Endothelial cell of umbilical vein (primary cell): ENCODE measurements around the gene ECT2.

ENCODE experiments used
- CTCF ChIP-seq, 2 donors: IDR thresholded peaks; 1 replicate in 1 of 2; 2 replicates in 1 of 2; pipeline ENCODE4 v1.5.1; 2011; ENCODE audit warnings: low read length in 2 of 2, mild to moderate bottlenecking in 2 of 2, moderate library complexity in 2 of 2, control low read depth in 1 of 2, inconsistent platforms in 1 of 2, low read depth in 1 of 2; ENCODE audit not compliant: insufficient read depth in 1 of 2; ENCODE audit errors: extremely low read depth in 1 of 2
- EZH2 ChIP-seq: IDR thresholded peaks from 2 replicates; pipeline ENCODE4 v1.6.1; 2012; ENCODE audit warnings: borderline replicate concordance, low read depth, mild to moderate bottlenecking, moderate library complexity, low read length, inconsistent platforms; ENCODE audit not compliant: severe bottlenecking
- FOS ChIP-seq: IDR thresholded peaks from 2 replicates; pipeline ENCODE4 v1.6.1; 2011; ENCODE audit warnings: mild to moderate bottlenecking, low read length, moderate library complexity, borderline replicate concordance; ENCODE audit not compliant: insufficient read depth
- JUN ChIP-seq: IDR thresholded peaks from 2 replicates; pipeline ENCODE4 v1.6.1; 2011; ENCODE audit warnings: borderline replicate concordance, low read depth; ENCODE audit not compliant: insufficient read length, insufficient read depth
- MAX ChIP-seq: IDR thresholded peaks from 2 replicates; pipeline ENCODE4 v1.6.1; 2011; ENCODE audit not compliant: insufficient read depth, insufficient read length
- MYC ChIP-seq: IDR thresholded peaks from one replicate; pipeline ENCODE4 v1.6.1; 2011; ENCODE audit warnings: mild to moderate bottlenecking, low read depth, low read length
- POLR2A ChIP-seq: IDR thresholded peaks from 2 replicates; pipeline ENCODE4 v1.6.1; 2012; ENCODE audit warnings: low read depth, mild to moderate bottlenecking, control low read depth, low read length
- POLR2AphosphoS5 ChIP-seq: IDR thresholded peaks from 2 replicates; pipeline ENCODE4 v1.6.1; 2012; ENCODE audit warnings: low read depth, mild to moderate bottlenecking, control low read depth, low read length, moderate library complexity; ENCODE audit not compliant: insufficient read depth

- TF ChIP-seq CTCF (IDR thresholded peaks at IDR 0.05; ENCODE audit: extremely low read depth in 1 of 2, insufficient read depth in 1 of 2, low read depth in 1 of 2, low read length in 2 of 2), result no peak
- no peak for TF ChIP-seq JUN
- no peak for TF ChIP-seq POLR2A
- no peak for TF ChIP-seq POLR2AphosphoS5
- TF ChIP-seq EZH2, result no peak
- no peak for TF ChIP-seq MAX
- TF ChIP-seq MYC, result no peak
- no peak for TF ChIP-seq FOS
These were observed 102.5 kb downstream of the ECT2 start for GRCh38 chr3:172853005-172853404.
